DOHH2 (cell line): ENCODE results near the gene OR6C76.

Source experiments
- EZH2phosphoT487 ChIP-seq: fragments of 200-600 bp; sonication (generic); IDR thresholded peaks from 2 replicates; pipeline ENCODE4 v1.6.1; 2017; ENCODE audit warnings: borderline replicate concordance, mild to moderate bottlenecking, antibody characterized with exemption, low read length, moderate library complexity, mixed read lengths
- TF ChIP-seq, protein P1 (sequence below): fragments of 200-600 bp; sonication (generic); IDR thresholded peaks from one replicate; pipeline ENCODE4 v1.5.1; 2014; ENCODE audit warnings: antibody characterized with exemption, mild to moderate bottlenecking, low read depth, low read length; ENCODE audit not compliant: poor library complexity, severe bottlenecking

DNA sequence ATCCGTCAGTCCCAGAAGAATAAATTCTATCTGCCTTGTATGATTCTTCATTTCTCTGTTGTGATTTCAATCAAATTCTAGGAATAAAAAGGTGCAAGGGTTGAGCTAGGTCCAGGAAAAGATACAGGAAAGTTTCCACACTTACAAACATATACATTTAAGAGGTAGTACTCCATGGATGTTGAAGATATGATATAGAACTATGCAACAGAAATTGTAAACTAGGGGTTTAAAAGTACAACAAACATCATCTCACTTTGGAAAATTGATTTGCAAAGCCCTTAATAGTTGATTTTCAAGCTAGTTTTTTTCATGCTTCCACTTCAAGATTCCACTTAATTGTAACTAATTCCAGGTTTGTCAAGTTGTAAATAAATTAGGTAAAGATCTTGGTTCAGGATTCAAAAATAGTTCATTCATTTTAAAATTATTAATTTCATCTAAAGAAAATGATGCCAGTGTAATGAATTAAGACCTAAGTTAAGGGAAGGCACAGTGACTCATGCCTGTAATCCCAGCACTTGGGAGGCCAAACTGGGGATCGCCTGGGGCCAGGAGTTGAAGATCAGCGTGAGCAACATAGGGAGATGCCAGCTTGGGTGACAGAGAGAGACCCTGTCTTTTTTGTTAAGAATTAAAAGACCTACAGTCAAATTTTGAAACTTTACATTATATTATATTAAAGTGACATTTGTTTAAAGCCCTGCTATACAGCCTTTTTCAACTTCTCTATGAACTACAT, 44.2 kb downstream of the OR6C76 start, which contains the start of gene OR6C70:
- TF ChIP-seq, protein P1, sequence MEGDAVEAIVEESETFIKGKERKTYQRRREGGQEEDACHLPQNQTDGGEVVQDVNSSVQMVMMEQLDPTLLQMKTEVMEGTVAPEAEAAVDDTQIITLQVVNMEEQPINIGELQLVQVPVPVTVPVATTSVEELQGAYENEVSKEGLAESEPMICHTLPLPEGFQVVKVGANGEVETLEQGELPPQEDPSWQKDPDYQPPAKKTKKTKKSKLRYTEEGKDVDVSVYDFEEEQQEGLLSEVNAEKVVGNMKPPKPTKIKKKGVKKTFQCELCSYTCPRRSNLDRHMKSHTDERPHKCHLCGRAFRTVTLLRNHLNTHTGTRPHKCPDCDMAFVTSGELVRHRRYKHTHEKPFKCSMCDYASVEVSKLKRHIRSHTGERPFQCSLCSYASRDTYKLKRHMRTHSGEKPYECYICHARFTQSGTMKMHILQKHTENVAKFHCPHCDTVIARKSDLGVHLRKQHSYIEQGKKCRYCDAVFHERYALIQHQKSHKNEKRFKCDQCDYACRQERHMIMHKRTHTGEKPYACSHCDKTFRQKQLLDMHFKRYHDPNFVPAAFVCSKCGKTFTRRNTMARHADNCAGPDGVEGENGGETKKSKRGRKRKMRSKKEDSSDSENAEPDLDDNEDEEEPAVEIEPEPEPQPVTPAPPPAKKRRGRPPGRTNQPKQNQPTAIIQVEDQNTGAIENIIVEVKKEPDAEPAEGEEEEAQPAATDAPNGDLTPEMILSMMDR = no peak
- TF ChIP-seq EZH2phosphoT487 = no peak
